GM21737 (cell line): ENCODE data around the gene PSTK.

ENCODE experiments used
- ATAC-seq: cut with Tn5 transposase; IDR thresholded peaks from one replicate; pipeline ENCODE4 v1.9.1; 2021; ENCODE audit warnings: mild to moderate bottlenecking, moderate library complexity; ENCODE audit not compliant: unreplicated experiment

The PSTK gene

DNA sequence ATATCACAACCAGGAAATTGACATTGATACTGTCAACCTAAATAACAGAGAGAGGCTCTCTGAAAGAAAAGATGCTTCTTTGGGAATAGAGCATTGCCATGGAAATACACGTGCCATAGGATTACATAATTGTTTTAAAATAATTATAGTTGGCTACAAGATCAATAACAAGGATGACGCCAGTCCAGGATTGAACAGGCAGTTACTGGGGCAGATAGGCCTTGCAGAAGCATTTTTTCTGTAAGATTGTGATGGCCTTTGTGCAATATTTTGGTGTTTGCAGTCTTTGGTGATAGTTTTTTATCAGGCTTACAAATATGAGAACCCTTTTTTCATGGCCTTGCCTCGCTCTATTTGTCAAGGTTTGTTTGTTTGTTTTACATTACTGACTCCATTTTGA is 39.1 kb downstream of the PSTK start:
- no peak for ATAC-seq

DNA sequence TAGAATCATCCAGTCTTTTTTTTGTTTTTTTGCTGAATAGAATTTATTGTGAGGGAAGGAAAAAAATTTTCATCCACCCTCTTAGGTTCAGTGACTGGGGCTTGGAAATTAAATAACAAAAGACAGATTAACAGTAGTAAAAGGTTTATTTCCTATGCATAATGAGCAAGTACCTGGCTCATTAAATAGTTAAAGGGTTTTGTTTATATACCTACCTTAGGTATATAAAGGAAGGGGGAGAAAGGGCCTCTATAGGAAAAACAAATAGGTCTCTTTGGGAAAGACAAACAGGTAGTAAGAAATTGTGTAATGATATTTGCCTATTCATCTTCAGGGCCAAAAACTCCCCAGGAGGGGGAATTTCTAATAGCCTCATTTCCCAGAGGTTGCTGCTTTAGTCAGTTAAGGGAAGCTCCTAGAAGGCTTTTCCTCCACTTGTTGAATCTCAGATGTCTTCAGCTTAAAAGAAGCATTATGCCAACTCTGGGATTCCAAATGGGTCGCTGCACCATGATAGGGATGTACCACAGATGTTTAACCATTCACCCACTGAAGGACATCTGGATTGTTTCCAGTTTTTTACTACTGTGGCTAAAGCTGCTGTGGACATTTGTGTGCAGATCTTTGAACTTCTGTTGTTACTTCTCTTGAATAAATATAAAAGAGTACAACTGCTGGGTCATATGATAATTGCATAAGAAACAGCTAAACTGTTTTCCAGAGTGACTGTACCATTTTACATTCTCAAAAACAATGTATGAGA is 39.9 kb downstream of the PSTK start:
- no peak for ATAC-seq

- no peak for ATAC-seq
Measured at GRCh38 chr10:123021517-123021916, 41.3 kb downstream of the PSTK start.

DNA sequence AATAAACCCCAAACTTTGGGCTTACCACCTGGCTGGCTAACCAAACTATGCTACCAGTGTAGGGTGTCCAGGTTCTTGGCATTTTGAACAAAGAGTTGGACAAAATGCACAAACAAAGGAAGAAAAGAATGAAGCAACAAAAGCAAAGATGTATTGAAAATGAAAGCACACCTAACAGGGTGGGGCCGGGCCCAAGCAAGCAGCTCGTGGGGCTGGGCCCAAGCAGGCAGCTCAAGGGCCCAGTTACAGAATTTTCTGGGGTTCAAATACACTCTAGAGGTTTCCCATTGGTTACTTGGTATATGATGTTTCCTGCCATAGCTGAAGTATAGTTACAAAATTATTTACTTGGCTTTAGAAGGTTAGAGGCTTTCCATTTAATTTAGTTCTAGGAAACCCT is 44.3 kb downstream of the PSTK start:
- no peak for ATAC-seq

DNA sequence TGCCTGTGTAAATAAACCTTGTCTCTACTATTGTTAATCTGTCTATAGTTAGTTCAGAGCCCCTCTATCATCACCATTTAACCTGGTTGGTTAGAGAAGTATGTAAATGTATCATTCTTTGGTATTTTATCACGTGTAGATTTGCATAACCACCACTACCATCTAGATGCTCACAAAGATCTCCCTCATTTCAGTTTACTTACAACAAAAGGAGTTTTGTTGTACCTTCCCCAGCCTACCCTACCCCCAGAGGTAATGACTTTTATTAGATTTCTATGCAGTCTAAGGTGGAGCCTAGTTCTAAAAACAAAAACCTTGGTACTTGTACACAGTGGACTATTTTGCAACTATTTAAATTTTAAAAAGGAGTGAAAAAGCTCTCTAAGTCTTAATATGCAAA is 46.1 kb downstream of the PSTK start:
- no peak for ATAC-seq

DNA sequence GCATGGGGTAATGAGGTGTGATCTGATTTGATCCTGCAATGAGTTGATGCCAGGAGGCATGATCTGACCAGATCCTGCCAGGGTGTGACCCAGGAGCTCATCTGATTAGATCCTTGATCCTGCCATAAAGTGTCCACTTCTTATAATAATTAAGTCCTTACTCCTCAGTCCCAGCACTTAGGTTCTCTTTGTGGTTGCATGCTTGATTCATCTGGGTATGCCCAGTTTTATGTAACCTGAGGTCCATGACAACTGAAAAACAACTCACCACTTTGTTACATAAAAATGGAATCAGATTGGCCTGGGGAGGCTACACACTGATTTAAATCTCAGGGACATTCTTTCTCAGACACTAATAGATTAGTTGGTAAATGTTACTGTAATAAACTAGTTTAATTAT is 47.7 kb downstream of the PSTK start:
- no peak for ATAC-seq

DNA sequence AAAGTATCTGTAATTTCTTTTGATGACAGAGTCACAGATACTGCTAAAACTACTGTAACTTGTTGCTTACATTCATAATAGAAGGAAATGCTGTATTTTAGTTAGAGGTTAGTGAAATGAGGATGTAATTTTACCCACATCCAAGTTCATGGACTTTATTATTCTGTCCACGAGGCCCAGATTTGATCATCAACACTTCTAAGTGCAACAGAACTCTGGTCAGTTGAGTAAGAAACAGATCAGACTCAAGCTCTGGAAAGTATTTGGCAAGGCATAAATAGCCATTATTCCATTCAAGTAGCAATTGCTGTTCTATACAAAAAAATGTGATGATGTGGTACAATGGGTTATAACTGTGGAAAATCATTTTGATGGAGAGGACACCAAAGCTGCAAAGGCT is 50.9 kb downstream of the PSTK start:
- no peak for ATAC-seq

DNA sequence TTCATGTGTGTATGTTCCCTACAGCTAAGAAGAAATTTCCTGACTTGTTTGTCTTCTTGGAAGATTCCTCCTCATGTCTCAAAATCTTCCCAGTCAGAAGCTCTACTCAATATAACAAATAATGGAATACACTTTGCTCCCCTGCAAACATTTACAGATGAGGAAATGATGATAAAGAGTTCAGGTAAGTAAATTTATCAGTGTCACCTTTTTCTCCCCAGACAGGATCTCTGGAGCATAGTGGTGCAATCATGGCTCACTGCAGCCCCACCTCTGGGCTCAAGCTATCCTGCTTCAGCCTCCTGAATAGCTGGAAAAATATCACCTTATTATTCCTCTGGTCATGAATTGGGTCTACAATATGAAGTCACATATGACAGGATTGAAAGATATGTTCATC is 54.1 kb downstream of the PSTK start:
- no peak for ATAC-seq

DNA sequence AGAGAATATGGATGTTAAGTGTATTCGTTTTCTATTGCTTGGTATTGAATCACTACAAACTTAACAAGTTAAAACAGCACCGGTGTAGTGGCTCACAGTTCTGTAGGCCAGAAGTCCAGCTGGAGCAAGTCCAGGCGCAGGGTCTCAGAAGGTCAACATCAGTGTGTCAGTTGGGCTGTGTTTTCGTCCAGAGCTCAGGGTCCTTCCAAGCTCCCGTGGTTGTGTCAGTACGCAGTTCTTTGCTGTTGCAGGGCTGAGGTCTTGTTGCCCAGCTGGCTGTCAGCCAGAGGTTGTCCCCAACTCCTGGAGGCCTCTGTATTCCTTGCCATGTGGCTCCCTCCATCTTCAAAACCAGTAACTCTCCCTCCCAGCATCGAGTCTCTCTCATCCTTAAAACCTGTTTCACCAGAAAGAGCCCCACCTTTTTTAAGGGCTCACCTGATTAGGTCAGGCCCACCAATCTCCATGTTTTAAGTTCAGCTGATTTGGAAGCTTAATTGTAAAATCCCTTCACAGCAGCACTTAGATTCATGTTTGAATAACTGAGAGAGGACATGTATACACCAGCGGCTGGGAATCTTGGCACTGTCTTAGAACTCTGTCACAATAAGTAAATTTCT is 55.4 kb downstream of the PSTK start:
- ATAC-seq, result no peak

DNA sequence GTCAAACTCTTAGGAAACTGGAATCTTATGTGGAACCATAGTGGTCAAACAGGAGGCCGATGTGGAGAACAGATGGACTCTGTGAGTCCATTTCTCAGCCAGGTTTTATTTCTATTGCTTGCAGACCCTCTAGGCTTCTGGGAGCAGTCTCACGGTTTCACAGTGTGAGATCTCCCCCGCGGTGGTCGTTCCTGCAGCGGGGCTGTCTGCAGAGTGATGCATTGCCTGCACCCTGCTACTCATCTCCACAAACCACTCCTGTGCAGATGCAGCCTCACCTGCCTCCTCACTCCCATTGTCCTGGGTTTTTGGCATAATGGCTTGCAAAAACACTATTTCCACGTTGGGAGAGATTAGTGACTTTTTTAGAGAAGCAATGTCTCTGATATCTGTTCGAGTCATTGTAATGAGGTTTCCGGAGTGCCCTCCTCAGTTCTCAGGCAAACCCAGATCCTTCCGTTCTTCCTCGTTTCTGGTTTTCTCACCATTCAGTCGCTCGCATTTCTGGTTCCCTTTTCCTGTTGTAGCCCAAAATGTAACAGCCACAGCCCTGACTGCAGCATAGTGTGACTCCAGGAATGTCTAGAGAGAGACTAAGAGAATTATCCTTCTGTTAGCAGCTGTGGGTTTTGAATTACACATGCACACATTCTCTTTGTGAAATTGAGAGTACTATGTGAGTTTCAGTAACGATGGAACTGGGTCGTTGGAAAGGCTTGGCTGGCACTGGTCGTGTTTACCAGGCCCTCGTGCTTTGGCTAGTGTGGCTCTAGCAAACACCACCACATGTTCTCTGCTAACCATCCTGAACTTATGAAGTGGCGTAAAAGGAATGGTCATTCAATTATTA is 58.8 kb downstream of the PSTK start:
- no peak for ATAC-seq

GRCh38 chr10:123039632-123039930 is 59.4 kb downstream of the PSTK start:
- ATAC-seq, result no peak
